HepG2 (cell line): ENCODE data around the gene DHH. TPM values are rescaled to one million over a fixed set of nuclear protein-coding genes. Genes with fewer than 3 reads are reported as not detected.

Experiments used
- ATAD3A ChIP-seq: sonication (generic); formaldehyde crosslinking; IDR thresholded peaks from 2 replicates; pipeline ENCODE4 v1.4.0; 2020; ENCODE audit warnings: missing genetic modification reagents
- BCL6 ChIP-seq: IDR thresholded peaks from 2 replicates; pipeline ENCODE4 v1.6.1; 2016; ENCODE audit warnings: missing genetic modification reagents, missing compliant biosample characterization
- CREB1 ChIP-seq, 2 experiments: fragments of 450-650 bp in 1 of 2; IDR thresholded peaks; 2 replicates each; pipeline ENCODE4 v1.6.1; 2016 to 2017; ENCODE audit warnings: control low read depth in 1 of 2, mild to moderate bottlenecking in 1 of 2, missing compliant biosample characterization in 1 of 2, missing genetic modification characterization in 1 of 2
- HHEX ChIP-seq: IDR thresholded peaks from 2 replicates; pipeline ENCODE4 v1.6.1; 2016; ENCODE audit warnings: control low read depth
- KLF13 ChIP-seq: sonication (generic); formaldehyde crosslinking; IDR thresholded peaks from 2 replicates; pipeline ENCODE4 v1.4.0; 2020; ENCODE audit warnings: mild to moderate bottlenecking, missing genetic modification reagents
- NFIC ChIP-seq: IDR thresholded peaks from 2 replicates; pipeline ENCODE4 v1.6.1; 2012; ENCODE audit warnings: mild to moderate bottlenecking, low read length, inconsistent platforms
- ZNF274 ChIP-seq: sonication (generic); formaldehyde crosslinking; IDR thresholded peaks from 2 replicates; pipeline ENCODE4 v1.5.1; 2020; ENCODE audit warnings: mild to moderate bottlenecking, missing genetic modification reagents
- ZNF460 ChIP-seq: sonication (generic); formaldehyde crosslinking; IDR thresholded peaks from 2 replicates; pipeline ENCODE4 v1.5.1; 2020; ENCODE audit warnings: missing genetic modification reagents, mild to moderate bottlenecking, borderline replicate concordance
- ZNF550 ChIP-seq: sonication (generic); formaldehyde crosslinking; IDR thresholded peaks from 2 replicates; pipeline ENCODE4 v1.4.0; 2020; ENCODE audit warnings: mild to moderate bottlenecking, missing genetic modification reagents, borderline replicate concordance
- ZNF746 ChIP-seq: sonication (generic); formaldehyde crosslinking; IDR thresholded peaks from 2 replicates; pipeline ENCODE4 v1.8.0; 2022; ENCODE audit warnings: mild to moderate bottlenecking, missing genetic modification reagents
- ZNF792 ChIP-seq: IDR thresholded peaks from 2 replicates; pipeline ENCODE4 v1.6.1; 2016
- polyA plus RNA-seq, 8 experiments: library from polyadenylated mRNA; depleted of rRNA in 3 of 8; stranded (reverse) in 7 of 8; unstranded in 1 of 8; fragments of >200 nt; fragmentation: Illumina TruSeq in 4 of 8; extraction: Trizol in 4 of 8; gene quantifications; 2 replicates each; pipeline versions ENCODE4 v1.2.1 to v1.2.3, GENCODE V29; 2011 to 2016; ENCODE audit warnings: low read depth in 4 of 8, missing spikeins in 1 of 8, mixed read lengths in 1 of 8; ENCODE audit not compliant: insufficient read depth in 1 of 8
- total RNA-seq, 5 experiments: library from RNA; depleted of rRNA; stranded (reverse); fragments of >200 nt; fragmentation: Illumina TruSeq; extraction: Trizol; gene quantifications; 2 replicates each; pipeline ENCODE4 v1.2.3, GENCODE V29; 2016; ENCODE audit warnings: low read depth in 1 of 5
- TF ChIP-seq, protein P1 (sequence below): sonication (generic); formaldehyde crosslinking; IDR thresholded peaks from 2 replicates; pipeline ENCODE4 v1.4.0; 2020; ENCODE audit warnings: mild to moderate bottlenecking, missing genetic modification reagents
- TF ChIP-seq, protein P2 (sequence below), 2 experiments: fragments of 450-650 bp in 1 of 2; sonication (generic) in 1 of 2; formaldehyde crosslinking; IDR thresholded peaks; 2 replicates each; pipeline versions ENCODE4 v1.5.0 to v1.8.0; 2020 to 2022; ENCODE audit warnings: mild to moderate bottlenecking in 1 of 2, missing genetic modification reagents in 1 of 2
- TF ChIP-seq, protein P3 (sequence below): sonication (generic); formaldehyde crosslinking; IDR thresholded peaks from 2 replicates; pipeline ENCODE4 v1.4.0; 2020; ENCODE audit warnings: mild to moderate bottlenecking, missing genetic modification reagents
- TF ChIP-seq, protein P4 (sequence below): sonication (generic); formaldehyde crosslinking; conservative IDR thresholded peaks from 2 replicates; pipeline ENCODE4 v1.8.0; 2022; ENCODE audit warnings: missing genetic modification reagents
- TF ChIP-seq, protein P5 (sequence below): fragments of 450-650 bp; IDR thresholded peaks from 2 replicates; pipeline ENCODE4 v1.6.1; 2017; ENCODE audit warnings: mild to moderate bottlenecking
- TF ChIP-seq, protein P6 (sequence below): sonication (generic); formaldehyde crosslinking; conservative IDR thresholded peaks from 2 replicates; pipeline ENCODE4 v1.4.0; 2020; ENCODE audit warnings: missing genetic modification reagents

The DHH gene
- total and polyA plus RNA-seq, 2 of the 13 experiments (the other 11 are each of a cell fraction or from before 2014, with no cell fraction given) = not detected

DNA sequence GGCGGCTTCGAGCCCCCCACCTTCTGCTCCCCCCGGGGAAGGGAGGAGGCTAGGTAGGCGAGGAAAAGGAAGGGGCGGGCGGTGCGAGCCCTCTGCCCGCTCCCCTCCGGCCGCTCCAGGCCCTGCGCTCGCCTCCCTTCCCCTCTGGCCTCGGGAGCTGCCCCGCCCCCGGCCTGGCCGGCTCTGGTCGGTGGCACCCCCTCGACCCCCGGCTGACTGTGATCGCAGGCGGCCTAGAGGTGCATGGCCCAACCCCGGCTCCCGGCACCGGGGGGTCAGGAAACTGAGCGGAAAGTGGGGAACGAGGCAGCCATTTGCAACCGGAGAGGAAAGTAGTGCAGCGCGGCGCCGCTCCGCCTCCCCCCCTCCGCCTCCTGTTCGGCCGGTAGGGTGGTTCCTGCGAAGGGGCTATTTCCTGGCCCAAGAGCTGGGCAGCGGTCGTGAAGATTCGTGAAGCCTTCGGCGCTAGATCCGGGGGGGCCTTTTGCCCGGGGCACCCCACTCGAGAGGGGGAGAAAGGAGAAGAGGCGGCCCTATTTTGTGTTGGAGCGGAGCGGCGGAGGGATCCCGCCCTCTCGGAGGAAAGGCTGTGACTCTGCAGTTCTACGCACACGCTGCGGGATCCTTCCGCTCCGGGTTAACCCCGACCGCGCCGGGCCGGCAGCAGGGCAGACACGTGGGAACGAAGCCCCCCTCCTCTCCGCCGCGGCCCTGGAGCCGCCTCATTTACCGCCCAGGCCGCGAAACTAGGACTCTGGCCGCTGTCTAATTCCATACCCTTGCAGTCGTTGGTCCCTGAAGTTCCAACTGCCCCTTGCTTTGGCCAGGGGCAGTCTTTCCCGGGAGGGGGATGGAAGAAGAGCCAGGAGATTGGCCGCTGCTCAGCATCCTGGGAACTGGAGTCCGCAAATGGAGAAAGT is 34.1 kb downstream of the DHH start, which contains the start of gene KMT2D (continued):
- TF ChIP-seq ZNF792 (CRISPR knock-in tag) (peak; percentile 51; the same call in 1 of the 2 replicates), ZNF746 (CRISPR knock-in tag) (peak; percentile 84; the same call in 1 of the 2 replicates), ZNF274 (CRISPR knock-in tag) (peak; percentile 54; the same call in 1 of the 2 replicates), KLF13 (CRISPR knock-in tag) (peak; percentile 63; the same call in 1 of the 2 replicates), ZNF550 (CRISPR knock-in tag) (no peak), BCL6 (CRISPR knock-in tag) (peak; percentile 70), NFIC (no peak), ATAD3A (CRISPR knock-in tag) (no peak), HHEX (CRISPR knock-in tag) (0 out of 2 replicates have a peak, but pooled peaks have one; percentile 11), ZNF460 (CRISPR knock-in tag) (peak; percentile 24; the same call in 1 of the 2 replicates), CREB1 (IDR thresholded peaks at IDR 0.05) (peak; percentile 89), CREB1 (CRISPR knock-in tag; IDR thresholded peaks at IDR 0.05) (peak; percentile 94)
- TF ChIP-seq, protein P1, sequence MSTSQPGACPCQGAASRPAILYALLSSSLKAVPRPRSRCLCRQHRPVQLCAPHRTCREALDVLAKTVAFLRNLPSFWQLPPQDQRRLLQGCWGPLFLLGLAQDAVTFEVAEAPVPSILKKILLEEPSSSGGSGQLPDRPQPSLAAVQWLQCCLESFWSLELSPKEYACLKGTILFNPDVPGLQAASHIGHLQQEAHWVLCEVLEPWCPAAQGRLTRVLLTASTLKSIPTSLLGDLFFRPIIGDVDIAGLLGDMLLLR = peak; percentile 64; the same call in 1 of the 2 replicates
- TF ChIP-seq, protein P2, sequence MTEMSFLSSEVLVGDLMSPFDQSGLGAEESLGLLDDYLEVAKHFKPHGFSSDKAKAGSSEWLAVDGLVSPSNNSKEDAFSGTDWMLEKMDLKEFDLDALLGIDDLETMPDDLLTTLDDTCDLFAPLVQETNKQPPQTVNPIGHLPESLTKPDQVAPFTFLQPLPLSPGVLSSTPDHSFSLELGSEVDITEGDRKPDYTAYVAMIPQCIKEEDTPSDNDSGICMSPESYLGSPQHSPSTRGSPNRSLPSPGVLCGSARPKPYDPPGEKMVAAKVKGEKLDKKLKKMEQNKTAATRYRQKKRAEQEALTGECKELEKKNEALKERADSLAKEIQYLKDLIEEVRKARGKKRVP (CRISPR knock-in tag; IDR thresholded peaks at IDR 0.05) = peak in 1 of 2 experiments; percentile 80; a peak in 2 of 4 replicates
- TF ChIP-seq, protein P3, sequence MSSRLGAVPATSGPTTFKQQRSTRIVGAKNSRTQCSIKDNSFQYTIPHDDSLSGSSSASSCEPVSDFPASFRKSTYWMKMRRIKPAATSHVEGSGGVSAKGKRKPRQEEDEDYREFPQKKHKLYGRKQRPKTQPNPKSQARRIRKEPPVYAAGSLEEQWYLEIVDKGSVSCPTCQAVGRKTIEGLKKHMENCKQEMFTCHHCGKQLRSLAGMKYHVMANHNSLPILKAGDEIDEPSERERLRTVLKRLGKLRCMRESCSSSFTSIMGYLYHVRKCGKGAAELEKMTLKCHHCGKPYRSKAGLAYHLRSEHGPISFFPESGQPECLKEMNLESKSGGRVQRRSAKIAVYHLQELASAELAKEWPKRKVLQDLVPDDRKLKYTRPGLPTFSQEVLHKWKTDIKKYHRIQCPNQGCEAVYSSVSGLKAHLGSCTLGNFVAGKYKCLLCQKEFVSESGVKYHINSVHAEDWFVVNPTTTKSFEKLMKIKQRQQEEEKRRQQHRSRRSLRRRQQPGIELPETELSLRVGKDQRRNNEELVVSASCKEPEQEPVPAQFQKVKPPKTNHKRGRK (CRISPR knock-in tag) = peak; percentile 20; the same call in 1 of the 2 replicates
- TF ChIP-seq, protein P4, sequence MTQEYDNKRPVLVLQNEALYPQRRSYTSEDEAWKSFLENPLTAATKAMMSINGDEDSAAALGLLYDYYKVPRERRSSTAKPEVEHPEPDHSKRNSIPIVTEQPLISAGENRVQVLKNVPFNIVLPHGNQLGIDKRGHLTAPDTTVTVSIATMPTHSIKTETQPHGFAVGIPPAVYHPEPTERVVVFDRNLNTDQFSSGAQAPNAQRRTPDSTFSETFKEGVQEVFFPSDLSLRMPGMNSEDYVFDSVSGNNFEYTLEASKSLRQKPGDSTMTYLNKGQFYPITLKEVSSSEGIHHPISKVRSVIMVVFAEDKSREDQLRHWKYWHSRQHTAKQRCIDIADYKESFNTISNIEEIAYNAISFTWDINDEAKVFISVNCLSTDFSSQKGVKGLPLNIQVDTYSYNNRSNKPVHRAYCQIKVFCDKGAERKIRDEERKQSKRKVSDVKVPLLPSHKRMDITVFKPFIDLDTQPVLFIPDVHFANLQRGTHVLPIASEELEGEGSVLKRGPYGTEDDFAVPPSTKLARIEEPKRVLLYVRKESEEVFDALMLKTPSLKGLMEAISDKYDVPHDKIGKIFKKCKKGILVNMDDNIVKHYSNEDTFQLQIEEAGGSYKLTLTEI (CRISPR knock-in tag) = no peak
- TF ChIP-seq, protein P5, sequence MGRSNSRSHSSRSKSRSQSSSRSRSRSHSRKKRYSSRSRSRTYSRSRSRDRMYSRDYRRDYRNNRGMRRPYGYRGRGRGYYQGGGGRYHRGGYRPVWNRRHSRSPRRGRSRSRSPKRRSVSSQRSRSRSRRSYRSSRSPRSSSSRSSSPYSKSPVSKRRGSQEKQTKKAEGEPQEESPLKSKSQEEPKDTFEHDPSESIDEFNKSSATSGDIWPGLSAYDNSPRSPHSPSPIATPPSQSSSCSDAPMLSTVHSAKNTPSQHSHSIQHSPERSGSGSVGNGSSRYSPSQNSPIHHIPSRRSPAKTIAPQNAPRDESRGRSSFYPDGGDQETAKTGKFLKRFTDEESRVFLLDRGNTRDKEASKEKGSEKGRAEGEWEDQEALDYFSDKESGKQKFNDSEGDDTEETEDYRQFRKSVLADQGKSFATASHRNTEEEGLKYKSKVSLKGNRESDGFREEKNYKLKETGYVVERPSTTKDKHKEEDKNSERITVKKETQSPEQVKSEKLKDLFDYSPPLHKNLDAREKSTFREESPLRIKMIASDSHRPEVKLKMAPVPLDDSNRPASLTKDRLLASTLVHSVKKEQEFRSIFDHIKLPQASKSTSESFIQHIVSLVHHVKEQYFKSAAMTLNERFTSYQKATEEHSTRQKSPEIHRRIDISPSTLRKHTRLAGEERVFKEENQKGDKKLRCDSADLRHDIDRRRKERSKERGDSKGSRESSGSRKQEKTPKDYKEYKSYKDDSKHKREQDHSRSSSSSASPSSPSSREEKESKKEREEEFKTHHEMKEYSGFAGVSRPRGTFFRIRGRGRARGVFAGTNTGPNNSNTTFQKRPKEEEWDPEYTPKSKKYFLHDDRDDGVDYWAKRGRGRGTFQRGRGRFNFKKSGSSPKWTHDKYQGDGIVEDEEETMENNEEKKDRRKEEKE = no peak
- TF ChIP-seq, protein P6, sequence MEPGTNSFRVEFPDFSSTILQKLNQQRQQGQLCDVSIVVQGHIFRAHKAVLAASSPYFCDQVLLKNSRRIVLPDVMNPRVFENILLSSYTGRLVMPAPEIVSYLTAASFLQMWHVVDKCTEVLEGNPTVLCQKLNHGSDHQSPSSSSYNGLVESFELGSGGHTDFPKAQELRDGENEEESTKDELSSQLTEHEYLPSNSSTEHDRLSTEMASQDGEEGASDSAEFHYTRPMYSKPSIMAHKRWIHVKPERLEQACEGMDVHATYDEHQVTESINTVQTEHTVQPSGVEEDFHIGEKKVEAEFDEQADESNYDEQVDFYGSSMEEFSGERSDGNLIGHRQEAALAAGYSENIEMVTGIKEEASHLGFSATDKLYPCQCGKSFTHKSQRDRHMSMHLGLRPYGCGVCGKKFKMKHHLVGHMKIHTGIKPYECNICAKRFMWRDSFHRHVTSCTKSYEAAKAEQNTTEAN (CRISPR knock-in tag) = no peak
